MG63 (cell line): ENCODE data around the gene GPR158. TPM values are rescaled to one million over a fixed set of nuclear protein-coding genes. Genes with fewer than 3 reads are reported as not detected.
"Not testable (repeated sequence)": the region's sequence is repeated elsewhere in the genome, so short reads cannot be mapped to it uniquely, and the experiment has no call there.

ENCODE experiments used
- DNase-seq: peaks from one replicate; pipeline ENCODE4 v3.0.0-alpha.2; 2020
- H3K27me3 ChIP-seq: fragments of 250-450 bp; sonication (Bioruptor Pico); 2 replicates; pipeline ENCODE4 v1.5.1; 2020; ENCODE audit warnings: mild to moderate bottlenecking, moderate library complexity
- H3K36me3 ChIP-seq: fragments of 250-450 bp; sonication (Bioruptor Pico); 2 replicates; pipeline ENCODE4 v1.5.1; 2020; ENCODE audit warnings: mild to moderate bottlenecking, moderate library complexity
- H3K4me3 ChIP-seq: fragments of 250-450 bp; sonication (Bioruptor Pico); 2 replicates; pipeline ENCODE4 v1.5.1; 2020; ENCODE audit warnings: mild to moderate bottlenecking, moderate library complexity
- H3K9me3 ChIP-seq: fragments of 250-450 bp; sonication (Bioruptor Pico); 2 replicates; pipeline ENCODE4 v1.5.1; 2020; ENCODE audit warnings: mild to moderate bottlenecking, moderate library complexity
- total RNA-seq: library from RNA; depleted of rRNA; stranded (reverse); fragments of >200 nt; shearing (Covaris generic); gene quantifications from 2 replicates; pipeline ENCODE4 v1.2.3, GENCODE V29; 2014; ENCODE audit warnings: low replicate concordance

The GPR158 gene
- total RNA-seq, 1 experiment from 2014 or later: not detected

GRCh38 chr10:25278180-25278579, 103.4 kb downstream of the GPR158 start:
- Histone ChIP-seq H3K36me3 (no peaks in the 10 kb centered on the region), H3K9me3 (no peaks in the 10 kb centered on the region; the same call in 1 of the 2 replicates), H3K4me3 (no peak overlapping the region), H3K27me3 (no peaks in the 10 kb centered on the region)
- no peak for DNase-seq

GRCh38 chr10:25280076-25280475, 105.3 kb downstream of the GPR158 start:
- no peak for DNase-seq
- Histone ChIP-seq H3K36me3 (no peaks in the 10 kb centered on the region), H3K9me3 (no peaks in the 10 kb centered on the region; the same call in 1 of the 2 replicates), H3K27me3 (no peaks in the 10 kb centered on the region), H3K4me3 (no peak overlapping the region)

GRCh38 chr10:25280573-25280972, 105.8 kb downstream of the GPR158 start:
- Histone ChIP-seq H3K4me3 (no peak overlapping the region), H3K27me3 (no peaks in the 10 kb centered on the region), H3K36me3 (no peaks in the 10 kb centered on the region), H3K9me3 (no peaks in the 10 kb centered on the region; the same call in 1 of the 2 replicates)
- no peak for DNase-seq

GRCh38 chr10:25285809-25286208, 111.0 kb downstream of the GPR158 start:
- no peaks in the 10 kb centered on the region for H3K27me3 ChIP-seq
- H3K36me3 ChIP-seq: no peaks in the 10 kb centered on the region
- DNase-seq: no peak
- no peaks in the 10 kb centered on the region for H3K9me3 ChIP-seq
- H3K4me3 ChIP-seq: no peak overlapping the region

- DNase-seq: no peak
- Histone ChIP-seq H3K9me3 (no peaks in the 10 kb centered on the region), H3K27me3 (no peaks in the 10 kb centered on the region), H3K36me3 (no peaks in the 10 kb centered on the region), H3K4me3 (no peak overlapping the region)
Observed at GRCh38 chr10:25288181-25288580, 113.4 kb downstream of the GPR158 start.

- H3K9me3 ChIP-seq: no peaks in the 10 kb centered on the region
- H3K27me3 ChIP-seq: no peaks in the 10 kb centered on the region
- H3K36me3 ChIP-seq: no peaks in the 10 kb centered on the region
- H3K4me3 ChIP-seq: no peak overlapping the region
- no peak for DNase-seq
Observed at GRCh38 chr10:25294032-25294926, 119.5 kb downstream of the GPR158 start.

GRCh38 chr10:25296324-25296723, 121.5 kb downstream of the GPR158 start:
- Histone ChIP-seq H3K27me3 (no peaks in the 10 kb centered on the region), H3K9me3 (no peaks in the 10 kb centered on the region), H3K36me3 (no peaks in the 10 kb centered on the region), H3K4me3 (no peak overlapping the region)
- DNase-seq: no peak

- no peaks in the 10 kb centered on the region for H3K9me3 ChIP-seq
- H3K27me3 ChIP-seq: no peaks in the 10 kb centered on the region
- no peaks in the 10 kb centered on the region for H3K36me3 ChIP-seq
- no peak overlapping the region for H3K4me3 ChIP-seq
- DNase-seq: no peak
Observed at GRCh38 chr10:25297466-25297865, 122.7 kb downstream of the GPR158 start.

- Histone ChIP-seq H3K9me3 (no peaks in the 10 kb centered on the region), H3K27me3 (no peaks in the 10 kb centered on the region), H3K4me3 (no peak overlapping the region), H3K36me3 (no peaks in the 10 kb centered on the region)
- no peak for DNase-seq
Observed at GRCh38 chr10:25300073-25300472, 125.3 kb downstream of the GPR158 start.

- no peak overlapping the region for H3K4me3 ChIP-seq
- no peaks in the 10 kb centered on the region for H3K27me3 ChIP-seq
- no peak for DNase-seq
- no peaks in the 10 kb centered on the region for H3K9me3 ChIP-seq
- H3K36me3 ChIP-seq: no peaks in the 10 kb centered on the region
Observed at GRCh38 chr10:25304606-25305005, 129.8 kb downstream of the GPR158 start.

GRCh38 chr10:25306386-25306785, 131.6 kb downstream of the GPR158 start:
- Histone ChIP-seq H3K27me3 (no peaks in the 10 kb centered on the region), H3K4me3 (no peak overlapping the region), H3K9me3 (no peaks in the 10 kb centered on the region), H3K36me3 (no peaks in the 10 kb centered on the region)
- no peak for DNase-seq

GRCh38 chr10:25308278-25308677, 133.5 kb downstream of the GPR158 start:
- H3K4me3 ChIP-seq: no peak overlapping the region
- H3K36me3 ChIP-seq: no peaks in the 10 kb centered on the region
- H3K9me3 ChIP-seq: no peaks in the 10 kb centered on the region
- H3K27me3 ChIP-seq: no peaks in the 10 kb centered on the region
- DNase-seq: no peak

- not testable (repeated sequence) for H3K4me3 ChIP-seq, H3K9me3 ChIP-seq, H3K36me3 ChIP-seq, H3K27me3 ChIP-seq
- peak; percentile 3 for DNase-seq
Observed at GRCh38 chr10:25317596-25318211, 142.9 kb downstream of the GPR158 start.

- DNase-seq: no peak
- H3K9me3 ChIP-seq: no peaks in the 10 kb centered on the region
- H3K36me3 ChIP-seq: no peaks in the 10 kb centered on the region
- H3K4me3 ChIP-seq: no peak overlapping the region
- no peaks in the 10 kb centered on the region for H3K27me3 ChIP-seq
Observed at GRCh38 chr10:25327273-25327672, 152.5 kb downstream of the GPR158 start.

- no peaks in the 10 kb centered on the region for H3K36me3 ChIP-seq
- no peak for DNase-seq
- no peak overlapping the region for H3K4me3 ChIP-seq
- H3K27me3 ChIP-seq: 0 out of 2 replicates have a peak, but pooled peaks cover 2% of the 10 kb centered on the region
- H3K9me3 ChIP-seq: no peaks in the 10 kb centered on the region
Observed at GRCh38 chr10:25328361-25328760, 153.6 kb downstream of the GPR158 start.

- not testable (repeated sequence) for H3K27me3 ChIP-seq, H3K36me3 ChIP-seq, H3K9me3 ChIP-seq, H3K4me3 ChIP-seq, DNase-seq
Observed at GRCh38 chr10:25329587-25329986, 154.8 kb downstream of the GPR158 start.

- no peak for DNase-seq
- Histone ChIP-seq H3K36me3 (no peaks in the 10 kb centered on the region), H3K9me3 (no peaks in the 10 kb centered on the region), H3K27me3 (0 out of 2 replicates have a peak, but pooled peaks cover 2% of the 10 kb centered on the region), H3K4me3 (no peak overlapping the region)
Observed at GRCh38 chr10:25334445-25334844, 159.6 kb downstream of the GPR158 start.

GRCh38 chr10:25336330-25336729, 161.5 kb downstream of the GPR158 start:
- 0 out of 2 replicates have a peak, but pooled peaks cover 2% of the 10 kb centered on the region for H3K27me3 ChIP-seq
- no peaks in the 10 kb centered on the region for H3K9me3 ChIP-seq
- DNase-seq: no peak
- no peaks in the 10 kb centered on the region for H3K36me3 ChIP-seq
- H3K4me3 ChIP-seq: no peak overlapping the region
